HuH-7 (cell line): ENCODE data around the gene MRPS6.

Experiments
- DNase-seq: peaks from one replicate; pipeline ENCODE4 v3.0.0; 2011; ENCODE audit warnings: low spot score

MRPS6 gene

DNA sequence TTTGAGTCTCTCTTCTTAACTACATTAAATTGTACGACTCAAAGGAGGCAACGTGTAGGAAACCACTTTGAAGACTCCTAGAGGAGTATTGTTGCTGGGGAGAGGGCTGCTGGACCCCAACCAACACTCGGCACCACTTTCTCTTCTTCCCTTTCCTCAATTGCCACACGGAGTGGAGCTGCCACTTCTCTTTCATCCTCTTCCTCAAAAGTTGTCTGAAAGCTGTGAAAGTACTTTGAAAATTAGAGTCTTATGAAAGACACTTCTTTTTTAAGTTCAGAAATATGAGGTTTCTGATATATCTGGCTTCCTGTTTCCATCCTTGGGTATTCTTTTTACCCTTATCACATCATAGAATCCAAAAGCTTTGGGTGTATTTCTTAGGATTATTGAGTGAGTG, 59.5 kb downstream of the MRPS6 start:
- no peak for DNase-seq

DNA sequence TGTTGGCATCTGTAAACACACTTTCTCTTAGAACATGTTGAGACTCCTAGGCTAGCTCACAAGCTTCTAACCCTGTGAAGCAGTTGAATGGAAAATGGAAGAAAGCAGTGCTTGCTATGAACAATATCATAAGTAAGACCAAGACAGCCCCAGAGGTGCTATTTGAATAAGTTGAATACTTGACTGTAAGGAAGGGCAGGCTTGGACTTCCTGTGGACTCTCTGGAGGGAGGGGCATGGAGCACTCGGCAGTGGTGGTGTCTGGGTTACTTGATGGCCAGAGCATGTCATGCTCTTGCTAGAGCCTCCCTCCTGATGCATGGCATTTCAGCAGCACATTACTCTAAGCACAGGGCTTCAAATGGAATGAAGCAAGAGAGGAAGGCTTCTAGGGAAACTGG, 60.0 kb downstream of the MRPS6 start:
- no peak for DNase-seq

DNA sequence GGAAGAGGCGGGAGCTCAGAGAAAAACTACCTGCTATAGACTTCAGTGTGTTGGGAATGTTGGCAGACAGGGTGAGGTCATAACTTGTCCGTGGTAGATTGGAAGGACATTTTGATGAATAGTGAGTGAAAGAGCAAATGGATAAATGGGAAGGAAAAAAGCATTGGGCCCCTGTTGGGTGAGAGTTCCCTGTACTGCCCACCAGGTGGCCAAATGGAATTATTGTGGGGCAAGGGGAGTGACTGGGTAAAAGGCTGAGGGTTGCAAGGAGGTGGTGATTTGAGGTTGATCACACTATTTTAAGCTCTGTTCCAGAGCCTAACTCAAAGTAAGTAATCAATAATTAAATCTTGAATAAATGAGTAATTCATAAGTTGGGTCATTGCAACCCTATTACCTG, 60.4 kb downstream of the MRPS6 start:
- no peak for DNase-seq

DNA sequence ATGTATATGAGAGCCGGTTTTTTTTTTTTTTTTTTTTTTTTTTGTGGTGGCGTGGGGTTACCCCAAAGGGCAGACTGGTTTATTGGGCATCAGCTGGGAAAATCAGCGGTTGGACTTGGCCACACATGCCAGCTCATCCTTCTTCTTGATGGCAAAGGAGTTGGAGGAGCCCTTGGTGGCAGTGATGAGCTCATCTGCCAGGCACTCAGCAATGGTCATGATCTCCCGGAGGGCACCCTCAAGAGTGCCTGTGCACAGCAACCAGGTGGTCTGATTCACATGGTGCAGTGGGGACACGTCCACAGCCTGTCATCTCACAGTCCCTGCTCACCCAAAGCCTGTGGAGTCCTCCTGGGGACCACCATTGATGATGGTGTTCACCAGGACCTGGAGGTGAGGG, 62.0 kb downstream of the MRPS6 start:
- DNase-seq = no peak

DNA sequence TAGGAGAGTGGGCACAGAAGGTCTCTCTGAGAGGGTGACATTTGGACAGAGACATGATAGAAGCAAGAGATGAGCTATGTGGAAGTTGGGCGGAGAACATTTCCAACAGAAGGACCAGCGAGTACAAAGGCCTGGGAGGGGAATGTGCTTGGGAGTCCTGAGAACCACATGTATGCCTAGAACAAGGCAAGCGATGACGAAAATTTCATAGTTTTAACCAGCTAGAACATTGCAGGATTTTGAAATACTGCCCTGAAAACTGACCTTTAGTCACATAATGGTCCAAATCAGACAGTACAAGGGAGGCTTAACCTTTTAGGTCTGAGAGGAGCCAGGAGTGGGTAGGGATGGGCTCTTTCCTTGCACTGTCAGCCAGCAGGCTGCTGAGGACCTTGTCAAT, 68.0 kb downstream of the MRPS6 start:
- no peak for DNase-seq

DNA sequence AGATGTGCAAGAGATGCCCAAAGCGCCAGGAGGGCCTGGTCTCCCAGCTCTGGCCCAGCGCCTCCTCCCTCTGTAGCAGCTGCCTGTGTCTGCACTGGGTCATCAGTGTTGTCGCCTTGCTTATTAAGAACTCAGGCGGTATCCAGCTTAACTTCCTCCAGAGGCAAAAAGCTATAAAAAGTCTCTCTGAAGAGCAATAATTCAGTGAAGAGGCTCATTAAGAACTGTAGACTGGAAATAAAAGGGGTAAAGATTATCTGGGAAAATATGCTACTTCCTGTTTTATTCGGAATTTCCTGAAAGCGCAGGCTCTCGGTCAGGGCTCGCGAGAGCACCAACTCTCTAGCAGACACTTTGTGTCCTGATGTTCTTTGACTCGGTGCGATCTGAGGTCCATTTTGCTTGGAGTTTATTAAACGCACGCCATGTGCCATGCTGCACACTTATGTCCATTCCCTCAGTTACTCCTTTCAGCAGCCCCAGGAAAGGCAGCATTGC, 70.4 kb downstream of the MRPS6 start:
- DNase-seq = no peak

DNA sequence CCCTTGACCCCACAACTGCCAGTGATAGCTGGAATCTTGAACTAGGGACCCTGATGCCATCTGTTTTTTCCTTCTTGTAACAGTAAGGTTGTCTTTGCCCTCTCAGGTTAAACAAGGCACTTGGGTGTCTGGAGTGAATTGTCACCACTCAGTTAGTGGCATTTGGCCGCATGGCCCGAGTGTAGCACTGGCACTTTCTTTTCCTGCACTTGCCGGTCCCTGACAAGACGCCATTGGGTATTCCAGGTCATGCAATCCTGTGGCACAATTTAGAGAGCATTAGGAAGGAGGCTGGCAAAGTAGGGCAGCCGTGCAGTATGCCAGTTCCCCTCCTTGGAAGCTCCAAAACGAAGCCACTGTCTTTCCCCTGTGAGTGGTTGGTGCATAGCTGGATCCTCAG, 70.8 kb downstream of the MRPS6 start:
- DNase-seq = no peak

DNA sequence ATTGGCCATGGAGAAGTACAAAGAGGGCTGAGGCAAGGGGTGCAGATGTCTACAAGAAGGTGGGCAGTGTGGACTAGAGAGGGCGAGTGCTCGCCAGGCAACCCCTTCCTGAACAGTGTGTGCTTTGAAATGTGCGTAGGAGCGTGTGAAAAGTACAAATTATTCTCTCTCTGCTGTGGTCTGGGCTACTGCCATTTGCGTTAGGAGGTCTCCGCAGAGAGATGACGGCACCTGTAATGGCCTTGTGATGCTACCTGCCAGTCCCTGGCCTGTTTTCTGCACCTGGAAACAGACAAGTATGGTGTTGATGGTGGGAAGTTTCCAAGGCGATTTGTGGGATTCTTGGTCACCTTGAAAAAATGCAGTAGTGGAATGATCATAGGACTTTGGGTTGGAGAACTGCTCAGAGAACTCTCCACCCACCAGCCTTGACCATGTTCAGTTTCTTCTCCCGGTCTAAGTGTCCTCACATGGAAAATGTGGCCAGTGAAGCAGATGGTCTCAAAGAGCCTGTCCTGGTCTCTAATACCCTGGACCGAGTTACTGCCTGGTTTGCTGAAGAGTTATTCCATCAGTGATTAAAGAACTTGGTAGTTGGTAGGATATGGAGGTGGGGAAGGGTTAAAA, 74.5 kb downstream of the MRPS6 start:
- DNase-seq = no peak

DNA sequence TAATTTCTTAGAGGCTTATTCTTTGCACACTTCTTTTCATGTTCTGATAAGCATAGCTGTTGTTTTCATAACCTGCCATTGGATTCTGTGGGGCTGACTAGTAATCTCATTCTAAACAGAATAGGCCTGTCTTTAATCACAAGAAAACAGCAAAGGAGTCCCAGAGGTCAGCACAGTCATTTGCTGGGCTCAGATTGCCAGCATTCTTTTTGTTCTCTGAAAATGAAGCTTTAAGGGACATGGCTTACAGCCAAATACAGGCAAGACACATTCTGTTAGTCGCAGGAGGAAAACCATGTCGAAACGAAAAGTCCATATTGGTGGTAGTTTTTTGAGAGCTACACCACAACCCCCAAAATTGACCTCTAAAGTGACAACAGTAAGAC, 75.0 kb downstream of the MRPS6 start:
- no peak for DNase-seq

DNA sequence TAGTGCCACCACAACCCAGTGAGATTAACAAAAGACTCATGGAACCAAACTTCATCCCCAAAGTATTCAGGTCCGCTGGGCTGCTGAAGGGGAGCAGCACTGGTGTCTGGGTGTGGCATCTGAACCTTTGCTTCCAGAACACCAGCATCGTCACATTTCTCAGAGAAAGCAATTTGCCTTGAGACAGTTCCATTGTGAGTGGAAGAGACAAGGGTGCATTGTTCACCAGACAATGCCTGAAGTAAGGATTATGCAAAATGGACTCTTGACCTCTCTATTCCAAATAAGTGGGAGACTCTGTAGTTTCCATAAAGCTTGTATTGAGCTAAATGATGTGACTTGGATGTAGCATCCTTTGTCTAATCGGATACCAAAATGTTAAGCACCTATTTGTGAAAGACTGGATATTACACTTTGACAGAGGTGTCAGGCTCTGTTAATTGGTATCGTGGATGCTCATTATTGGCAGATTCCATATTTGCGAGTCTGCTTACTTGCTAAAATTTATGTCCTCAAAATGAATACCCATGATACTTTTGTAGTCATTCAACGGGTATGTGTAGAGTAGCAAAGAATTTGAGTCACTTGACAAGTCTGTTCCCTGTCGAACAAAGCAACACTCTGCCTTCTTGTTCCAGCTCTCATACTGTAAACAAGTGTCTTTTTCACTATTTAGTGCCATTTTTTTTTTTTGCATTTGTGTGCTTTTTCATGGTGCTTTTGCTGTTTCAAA, 75.6 kb downstream of the MRPS6 start:
- no peak for DNase-seq

DNA sequence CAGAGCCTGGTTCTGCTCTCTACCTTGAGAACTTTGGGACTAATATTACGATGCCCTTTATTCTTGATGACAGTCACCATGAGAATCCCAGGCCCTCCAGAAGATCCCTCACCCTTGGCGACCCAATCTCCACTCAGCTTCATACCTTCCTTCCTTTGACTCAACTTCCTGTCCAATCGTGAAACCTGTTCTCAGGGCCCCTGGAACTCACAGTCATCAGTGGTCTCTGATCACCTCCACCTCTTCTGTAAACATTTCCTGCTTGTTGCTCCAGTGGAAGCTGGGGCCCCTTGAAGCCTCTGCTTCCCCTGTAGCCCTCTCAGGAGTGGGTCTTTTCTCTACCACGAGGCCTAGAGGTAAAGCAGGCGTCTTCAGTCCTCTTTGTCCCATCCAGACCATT, 79.1 kb downstream of the MRPS6 start:
- no peak for DNase-seq

DNA sequence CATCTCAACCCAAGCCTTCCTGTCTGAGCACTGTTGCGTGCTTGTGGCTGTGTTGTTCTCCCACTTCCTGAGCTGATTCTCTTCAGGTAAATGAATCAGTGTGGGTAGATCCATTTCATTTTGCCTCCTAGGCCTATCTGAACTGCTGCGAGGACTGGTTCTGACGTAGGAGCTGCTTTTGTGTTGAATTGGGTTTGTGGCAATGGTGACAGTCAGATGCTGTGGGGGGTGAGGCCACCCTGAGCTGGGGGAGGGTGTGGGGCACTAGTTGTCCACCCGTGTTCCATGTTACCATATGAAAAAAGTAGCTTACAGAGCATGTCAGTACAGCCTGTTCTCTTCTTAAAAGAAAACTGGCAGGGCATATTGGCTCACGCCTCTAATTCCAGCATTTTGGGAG, 81.5 kb downstream of the MRPS6 start:
- no peak for DNase-seq

DNA sequence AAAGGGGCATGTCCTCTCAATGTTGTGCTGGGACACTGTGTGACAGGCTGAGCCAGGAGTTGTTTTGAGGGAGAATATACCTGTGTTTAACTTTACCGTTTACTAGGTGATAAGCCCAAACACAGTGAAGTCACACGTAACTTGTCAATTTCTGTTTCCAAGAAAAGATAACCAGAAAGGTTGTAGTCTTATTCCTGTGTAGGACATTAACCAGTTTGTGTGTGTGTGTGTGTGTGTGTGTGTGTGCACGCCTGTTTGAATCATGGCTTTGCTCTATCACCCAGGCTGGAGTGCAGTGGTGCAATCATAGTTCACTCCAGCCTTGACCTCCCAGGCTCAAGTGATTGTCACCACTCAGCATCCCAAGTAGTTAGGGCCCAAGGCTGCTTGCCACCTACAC, 83.6 kb downstream of the MRPS6 start:
- no peak for DNase-seq

DNA sequence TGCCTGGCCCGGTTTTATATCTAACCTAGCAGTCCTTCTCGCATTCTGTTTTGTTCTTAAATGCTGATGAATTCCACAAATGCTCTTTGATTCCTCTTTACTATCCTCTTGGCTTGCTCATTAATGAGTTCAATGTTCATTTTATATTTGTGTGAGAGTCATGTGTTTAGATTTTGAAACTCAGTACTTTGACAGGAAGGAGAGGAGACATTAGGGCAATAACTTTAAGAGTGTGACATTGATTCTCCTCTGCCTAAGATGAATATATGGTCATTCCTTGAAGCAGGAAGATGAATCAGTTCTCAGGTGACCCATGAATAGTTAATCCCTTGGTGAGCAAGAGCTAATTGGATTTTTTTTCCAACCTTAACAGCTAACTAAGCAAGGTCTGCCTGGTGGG, 84.1 kb downstream of the MRPS6 start:
- DNase-seq = no peak

DNA sequence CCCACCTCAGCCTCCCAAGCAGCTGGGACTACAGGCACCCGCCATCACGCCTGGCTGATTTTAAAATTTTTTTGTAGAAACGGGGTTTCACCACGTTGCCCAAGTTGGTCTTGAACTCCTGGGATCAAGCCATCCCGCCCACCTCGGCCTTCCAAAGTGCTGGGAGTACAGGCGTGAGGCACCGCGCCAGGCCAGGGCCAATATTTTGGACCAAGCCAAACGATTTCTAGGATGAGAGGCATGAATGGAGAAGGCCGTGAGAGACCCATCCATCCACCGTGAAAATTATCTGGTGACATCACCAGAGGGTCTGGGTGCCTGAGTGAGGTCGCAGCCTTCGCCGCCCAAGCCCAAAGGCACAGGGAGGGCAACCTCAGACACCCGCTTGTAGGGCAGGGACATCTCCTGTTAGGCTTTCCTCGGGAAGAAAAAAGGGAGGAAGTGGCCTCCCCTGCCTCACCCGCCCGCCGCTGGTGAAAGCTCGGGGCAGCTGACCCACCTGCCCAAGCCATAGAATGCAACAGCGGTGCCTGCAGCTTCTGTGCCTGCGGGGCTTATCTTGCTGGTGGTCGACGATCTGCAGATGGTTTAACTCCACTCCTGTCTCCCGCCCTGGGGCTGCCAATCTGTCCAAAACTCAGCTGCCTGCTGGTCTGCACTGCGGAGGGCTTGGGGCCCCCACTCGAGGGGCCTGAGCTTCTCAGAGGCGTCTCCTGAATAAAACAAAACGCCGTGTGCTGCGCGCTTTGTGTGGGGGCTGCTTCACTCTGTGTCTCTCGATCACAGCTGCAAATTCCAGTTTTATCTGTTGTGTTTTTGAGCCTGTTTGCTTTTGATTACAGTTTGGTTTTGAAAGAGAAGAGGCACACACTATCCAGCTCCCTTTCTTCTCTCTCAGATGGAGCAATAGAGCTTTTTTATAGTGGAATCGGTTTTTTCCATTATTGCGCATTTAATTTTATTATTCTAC, 85.8 kb downstream of the MRPS6 start:
- no peak for DNase-seq

DNA sequence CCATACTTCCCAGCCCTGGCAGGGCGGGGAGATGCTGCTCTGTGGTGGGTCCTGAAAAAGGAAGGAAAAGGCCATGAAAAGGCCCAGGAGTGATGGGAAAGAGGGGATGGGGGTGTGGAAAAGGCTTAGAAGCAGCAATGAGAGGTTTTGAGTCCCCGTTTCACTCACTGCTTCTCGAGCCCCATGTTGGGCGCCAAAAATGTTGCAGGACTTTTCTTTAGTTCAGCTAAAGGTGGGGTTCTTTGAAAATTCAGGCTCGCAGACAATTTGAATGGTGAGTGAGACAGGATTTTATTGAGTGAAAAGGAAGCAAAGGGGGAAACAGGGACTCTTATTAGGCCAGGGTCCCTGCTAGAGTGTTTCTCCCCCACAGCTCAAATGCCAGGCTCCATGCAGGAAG, 93.1 kb downstream of the MRPS6 start:
- no peak for DNase-seq

DNA sequence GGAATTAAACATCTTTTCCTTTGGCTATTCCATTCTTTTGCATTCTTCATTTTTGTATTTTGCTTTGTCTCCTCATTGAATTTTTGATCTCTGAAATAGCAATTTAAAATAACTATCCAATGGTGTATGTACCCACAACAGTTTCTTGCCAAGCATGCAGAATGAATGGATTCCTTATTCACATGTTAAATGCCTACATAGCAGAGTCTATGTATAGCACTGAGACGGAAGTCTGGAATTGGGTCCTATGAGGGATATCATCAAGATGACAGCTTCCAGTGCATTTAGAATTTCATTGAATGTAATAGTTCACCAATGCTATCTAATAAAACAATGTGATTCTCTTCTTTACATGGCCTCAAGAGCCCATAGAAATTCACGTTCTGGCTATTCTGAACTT, 97.5 kb downstream of the MRPS6 start:
- DNase-seq = no peak

DNA sequence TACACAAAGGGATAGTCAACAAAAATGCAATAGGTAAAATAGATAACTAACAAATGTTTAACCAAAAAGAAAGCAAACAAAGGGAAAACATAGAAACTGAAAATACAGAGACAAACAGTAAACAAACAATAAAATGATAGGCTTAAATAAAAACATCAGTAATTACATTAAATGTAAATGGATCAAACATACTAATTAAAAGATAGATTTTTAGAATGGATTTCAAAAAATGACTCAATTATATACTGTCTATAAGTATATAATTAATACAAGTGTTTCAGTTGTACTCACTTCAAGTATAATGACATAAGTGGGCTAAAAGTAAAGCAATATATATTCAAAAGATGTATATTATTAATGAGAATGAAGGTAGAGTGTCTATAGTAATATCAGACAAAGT, 101.1 kb downstream of the MRPS6 start:
- DNase-seq = no peak

DNA sequence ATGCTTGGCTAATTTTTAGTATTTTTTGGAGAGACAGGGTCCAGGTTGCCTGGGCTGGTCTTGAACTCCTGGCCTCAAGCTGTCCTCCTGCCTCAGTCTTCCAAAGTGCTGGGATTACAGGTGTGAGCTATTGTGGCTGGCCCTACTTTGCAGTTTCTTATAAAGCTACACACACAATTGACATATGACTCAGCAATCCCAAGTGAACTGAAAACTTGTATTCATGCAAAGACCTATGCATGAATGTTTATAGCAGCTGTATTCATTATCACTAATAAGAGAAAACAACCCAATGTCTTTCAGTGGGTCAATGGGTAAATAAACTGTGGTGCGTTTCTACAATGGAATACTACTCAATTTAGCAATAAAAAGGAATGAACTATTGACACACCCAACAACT, 103.1 kb downstream of the MRPS6 start:
- no peak for DNase-seq

DNA sequence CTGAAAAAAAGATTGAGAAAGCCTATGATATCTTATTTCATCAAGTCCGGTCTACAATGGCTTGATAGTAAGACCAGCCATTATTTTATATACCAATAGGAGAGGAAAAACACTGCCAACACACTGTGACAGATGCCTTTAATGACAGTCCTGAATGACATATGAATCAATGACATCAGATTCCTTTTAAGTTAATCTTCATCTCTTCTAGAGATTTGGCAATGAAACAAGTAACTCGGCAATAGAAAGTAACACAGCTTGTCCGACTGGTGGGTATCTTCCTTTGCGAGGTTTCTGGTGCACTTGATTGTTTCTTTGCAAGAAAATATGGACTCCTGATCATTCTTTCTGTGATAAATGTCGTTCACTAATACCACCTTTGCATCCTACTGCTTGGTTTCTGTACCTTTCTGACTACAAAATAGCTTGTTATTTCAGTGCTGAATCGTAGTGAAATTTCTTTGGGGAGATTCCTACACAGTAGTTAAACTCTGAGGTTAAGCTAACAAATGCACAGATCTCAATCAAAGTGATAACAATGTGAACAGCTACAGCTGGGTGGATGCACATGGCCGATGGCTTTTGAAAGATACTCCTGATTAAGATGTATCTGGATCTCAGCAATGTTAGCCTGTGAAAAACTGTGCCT, 104.7 kb downstream of the MRPS6 start:
- no peak for DNase-seq

DNA sequence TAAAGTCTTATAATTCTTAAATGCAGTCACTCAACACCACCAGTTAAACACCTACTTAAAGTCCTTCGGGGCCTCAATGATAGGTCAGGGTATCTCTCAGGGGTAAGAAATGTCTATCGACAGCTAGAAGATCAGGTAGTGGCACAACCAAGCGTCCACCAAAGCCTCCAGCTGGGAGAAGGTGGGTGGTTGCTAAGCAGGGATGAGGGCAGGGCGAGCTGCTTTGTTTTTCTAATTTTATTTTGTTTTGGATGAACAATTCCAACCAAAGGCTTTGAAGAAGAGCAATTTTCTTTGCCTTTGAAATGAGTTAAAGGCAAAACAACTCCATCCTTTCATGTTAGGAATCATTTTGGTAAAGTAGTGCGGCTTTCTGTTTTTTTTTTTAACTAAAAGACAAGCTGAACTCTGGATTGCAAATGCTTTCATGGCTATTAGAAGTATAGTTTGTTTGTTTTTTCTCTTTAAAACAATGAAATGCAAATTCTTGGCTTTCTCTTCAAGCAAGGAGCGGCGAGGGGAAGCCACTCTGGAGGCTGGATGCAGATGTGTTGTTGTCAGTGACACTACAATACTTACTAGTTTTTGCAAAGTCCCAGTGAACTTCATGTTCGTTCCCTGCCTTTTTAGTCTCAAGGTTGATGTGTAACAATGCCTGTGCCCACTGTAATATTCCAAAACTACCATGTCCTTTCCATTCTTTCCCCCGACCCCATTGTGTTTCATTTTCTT, 106.0 kb downstream of the MRPS6 start:
- DNase-seq = no peak

DNA sequence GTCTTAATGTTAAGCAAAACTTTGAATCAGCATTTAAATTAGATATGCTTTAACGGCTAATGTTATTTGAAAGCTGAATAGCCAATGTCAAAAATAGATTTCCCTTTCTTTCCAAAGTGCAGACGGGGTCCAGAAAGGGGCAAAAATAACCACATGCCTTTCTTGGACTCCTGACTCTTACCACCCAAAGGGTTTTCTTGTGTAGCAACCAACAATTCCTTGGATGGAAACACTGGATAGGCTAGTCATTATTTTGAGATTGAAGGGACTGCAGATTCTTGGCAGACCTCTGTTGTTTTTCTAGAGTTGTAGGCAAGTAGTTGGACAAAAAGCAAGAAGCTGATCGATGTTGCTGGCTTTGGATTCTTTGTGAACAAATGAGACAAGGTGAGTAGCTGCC, 107.0 kb downstream of the MRPS6 start:
- DNase-seq = no peak
